Testis (tissue), 3 donors: Measurements from ENCODE around the gene DZANK1. TPM values are rescaled to one million over a fixed set of nuclear protein-coding genes. Genes with fewer than 3 reads are reported as not detected.
"Not testable (repeated sequence)": the region's sequence is repeated elsewhere in the genome, so short reads cannot be mapped to it uniquely, and the experiment has no call there.

Source experiments
- DNase-seq: peaks from one replicate; pipeline ENCODE4 v3.0.0-alpha.2; 2019
- H3K27ac ChIP-seq, 2 donors: fragments of 200-600 bp; sonication (generic); one replicate each; pipeline ENCODE4 v1.5.1; 2019
- H3K27me3 ChIP-seq: fragments of 200-600 bp; sonication (generic); one replicate; pipeline ENCODE4 v1.5.1; 2019
- H3K36me3 ChIP-seq: fragments of 200-600 bp; sonication (generic); one replicate; pipeline ENCODE4 v1.5.1; 2017; ENCODE audit warnings: low read depth; ENCODE audit errors: missing control alignments
- H3K4me1 ChIP-seq: fragments of 200-600 bp; sonication (generic); one replicate; pipeline ENCODE4 v1.5.1; 2019
- H3K4me3 ChIP-seq, 2 donors: fragments of 200-600 bp; sonication (generic); one replicate each; pipeline ENCODE4 v1.5.1; 2017 to 2019
- H3K9me3 ChIP-seq: fragments of 200-600 bp; sonication (generic); one replicate; pipeline ENCODE4 v1.5.1; 2017
- POLR2A ChIP-seq: fragments of 450-650 bp; IDR thresholded peaks from one replicate; pipeline ENCODE4 v1.6.1; 2017; ENCODE audit warnings: antibody characterized with exemption, mild to moderate bottlenecking, moderate library complexity
- WGBS, 2 donors: methylation state at CpG; one replicate each; pipeline ENCODE4 v1.1.5; 2018; 5-methylcytosine and 5-hydroxymethylcytosine counted together
- intact Hi-C: fragments of 100-400 bp; cut with DNase I; formaldehyde crosslinking; loops from one replicate; pipeline ENCODE4 v1.15.1; 2023; ENCODE audit warnings: low total_unique reads
- polyA plus RNA-seq: library from polyadenylated mRNA; stranded (reverse); fragments of 350-450 nt; fragmentation: Illumina TruSeq; extraction: RNeasy Lipid Tissue Mini Kit (QIAGEN cat#74804); gene quantifications from one replicate; pipeline ENCODE4 v1.2.3, GENCODE V29; 2014; ENCODE audit warnings: low read depth, low replicate concordance; ENCODE audit not compliant: insufficient read depth
- total RNA-seq, 2 donors: library from RNA; depleted of rRNA; stranded (reverse); fragments of >200 nt; gene quantifications; one replicate each; pipeline ENCODE4 v1.2.3, GENCODE V29; 2016
- TF ChIP-seq, protein P1 (sequence below), 3 experiments: fragments of 450-650 bp in 2 of 3; fragments of 200-600 bp in 1 of 3; sonication (generic) in 1 of 3; IDR thresholded peaks; one replicate each; pipeline ENCODE4 v1.5.1; 2016 to 2019; ENCODE audit warnings: antibody characterized with exemption in 3 of 3, mild to moderate bottlenecking in 2 of 3, moderate library complexity in 1 of 3

The DZANK1 gene
- total and polyA plus RNA-seq, 3 donors from 2014 or later: 10.2 to 12.1 (median 11.6) TPM

DNA sequence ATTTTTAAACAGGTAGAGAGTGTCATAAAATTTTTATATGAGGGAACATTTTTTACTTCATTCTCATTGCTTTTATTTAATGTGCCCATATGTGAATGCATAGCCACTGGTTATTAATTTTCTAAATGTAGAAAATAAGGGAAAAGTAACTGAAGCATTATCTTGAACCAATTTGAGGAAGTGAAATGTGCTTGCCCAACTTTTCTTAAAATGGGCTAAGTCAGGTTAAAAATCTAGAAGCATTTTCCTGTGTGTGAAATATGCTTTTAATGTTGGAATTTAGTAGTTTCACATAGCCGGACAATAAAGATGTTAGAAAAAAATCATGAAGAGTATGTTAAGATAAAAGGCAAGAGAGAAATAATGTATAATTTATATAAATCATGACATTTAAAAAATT is 44.7 kb upstream of the DZANK1 start:
- H3K27ac ChIP-seq: no peak overlapping the region
- no peak for DNase-seq
- TF ChIP-seq, protein P1, sequence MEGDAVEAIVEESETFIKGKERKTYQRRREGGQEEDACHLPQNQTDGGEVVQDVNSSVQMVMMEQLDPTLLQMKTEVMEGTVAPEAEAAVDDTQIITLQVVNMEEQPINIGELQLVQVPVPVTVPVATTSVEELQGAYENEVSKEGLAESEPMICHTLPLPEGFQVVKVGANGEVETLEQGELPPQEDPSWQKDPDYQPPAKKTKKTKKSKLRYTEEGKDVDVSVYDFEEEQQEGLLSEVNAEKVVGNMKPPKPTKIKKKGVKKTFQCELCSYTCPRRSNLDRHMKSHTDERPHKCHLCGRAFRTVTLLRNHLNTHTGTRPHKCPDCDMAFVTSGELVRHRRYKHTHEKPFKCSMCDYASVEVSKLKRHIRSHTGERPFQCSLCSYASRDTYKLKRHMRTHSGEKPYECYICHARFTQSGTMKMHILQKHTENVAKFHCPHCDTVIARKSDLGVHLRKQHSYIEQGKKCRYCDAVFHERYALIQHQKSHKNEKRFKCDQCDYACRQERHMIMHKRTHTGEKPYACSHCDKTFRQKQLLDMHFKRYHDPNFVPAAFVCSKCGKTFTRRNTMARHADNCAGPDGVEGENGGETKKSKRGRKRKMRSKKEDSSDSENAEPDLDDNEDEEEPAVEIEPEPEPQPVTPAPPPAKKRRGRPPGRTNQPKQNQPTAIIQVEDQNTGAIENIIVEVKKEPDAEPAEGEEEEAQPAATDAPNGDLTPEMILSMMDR (IDR thresholded peaks at IDR 0.05): no peak
- no peak for TF ChIP-seq POLR2A
- no peaks in the 10 kb centered on the region for H3K36me3 ChIP-seq
- peaks cover 4% of the 10 kb centered on the region for H3K4me1 ChIP-seq
- intact Hi-C loops: no loop called here
- 87 to 88% methylated on average over 1 of the region's 1 CpG for WGBS, 2 donors
- no peak overlapping the region for H3K4me3 ChIP-seq
- H3K9me3 ChIP-seq: no peaks in the 10 kb centered on the region
- H3K27me3 ChIP-seq: no peaks in the 10 kb centered on the region

DNA sequence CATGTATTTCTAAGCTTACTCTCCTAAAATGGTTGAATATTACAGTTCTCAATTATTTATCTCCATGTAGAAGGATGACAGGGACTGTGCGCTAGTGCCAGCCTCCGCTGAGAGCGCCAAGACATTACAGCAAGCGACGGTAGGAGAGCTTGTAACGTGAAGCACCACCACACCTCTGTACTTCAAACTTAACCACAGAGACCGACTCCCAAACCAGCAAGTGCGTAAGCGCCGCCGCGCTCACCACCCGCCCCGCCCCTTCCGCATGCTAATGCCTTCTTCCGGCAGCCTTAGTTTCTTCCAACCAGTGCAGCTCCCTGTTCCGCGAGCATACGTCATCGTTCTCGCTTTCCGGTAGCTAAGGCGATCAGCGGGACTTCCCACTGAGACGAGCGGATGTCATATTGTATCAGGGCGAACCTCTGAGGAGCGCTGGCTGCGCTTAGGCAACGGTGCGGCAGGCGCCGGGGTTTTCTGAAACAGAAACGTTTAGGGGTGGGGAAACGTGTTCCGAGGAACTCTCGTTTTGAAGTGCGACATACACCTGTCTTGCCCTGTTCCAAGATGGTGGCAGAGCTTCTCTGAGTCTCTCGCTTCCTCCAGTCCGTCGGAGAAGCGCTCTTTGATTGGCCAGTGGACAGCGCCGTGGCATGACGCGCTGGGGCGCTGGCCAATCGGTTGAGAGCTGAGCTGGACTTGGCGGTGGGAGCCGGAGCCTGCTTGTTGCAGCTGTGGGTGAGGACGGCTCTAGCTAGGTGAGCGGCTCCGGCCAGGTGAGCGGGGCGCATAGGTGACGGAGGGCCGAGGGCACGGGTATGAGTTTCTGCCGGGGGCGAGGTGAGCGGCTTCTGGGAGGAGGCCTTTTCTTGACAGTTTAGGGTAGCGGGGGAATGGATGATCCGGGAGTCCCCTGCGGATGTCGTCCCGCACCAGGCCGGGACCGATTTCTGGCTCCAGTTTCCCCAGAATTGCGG is 40.7 kb upstream of the DZANK1 start, which contains the start of gene SEC23B:
SEC23B (plus strand) TSS at position 723 of the 974 bp plus-strand sequence. CDS start 2,896 bp downstream, outside the sequence.
- Histone ChIP-seq H3K27ac (peak within 1 kb of the TSS; percentile 95), H3K36me3 (no peaks in the 10 kb centered on the region), H3K4me1 (peaks cover 4% of the 10 kb centered on the region), H3K27me3 (no peaks in the 10 kb centered on the region), H3K9me3 (no peaks in the 10 kb centered on the region), H3K4me3 (peak within 1 kb of the TSS; percentile 65 to 83)
- TF ChIP-seq, protein P1 (IDR thresholded peaks at IDR 0.05): no peak
- TF ChIP-seq POLR2A: peak; percentile 66
- DNase-seq: peak; percentile 98
- 0 to 1% methylated on average over 47 to 68 of the region's 69 CpGs for WGBS, 2 donors
- intact Hi-C loops: no loop called here

DNA sequence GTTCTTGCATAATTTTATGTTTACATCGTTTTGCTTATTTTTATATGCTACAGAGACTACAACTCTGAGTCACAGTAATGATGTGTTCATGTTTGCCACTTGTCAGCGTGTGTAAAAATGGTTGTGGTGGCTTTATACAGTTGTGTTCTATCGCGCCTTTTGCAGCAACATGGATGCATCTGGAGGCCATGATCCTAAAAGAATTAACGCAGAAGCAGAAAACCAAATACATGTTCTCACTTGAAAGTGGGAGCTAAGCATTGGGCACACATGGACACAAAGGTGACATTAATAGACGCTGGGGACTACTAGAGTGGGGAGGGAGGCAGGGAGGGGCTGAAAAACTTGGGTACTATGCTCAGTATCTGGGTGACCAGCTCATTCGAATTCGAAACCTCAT is 39.9 kb upstream of the DZANK1 start:
- intact Hi-C loops: no loop called here
- peak overlapping the region; percentile 95 for H3K27ac ChIP-seq

DNA sequence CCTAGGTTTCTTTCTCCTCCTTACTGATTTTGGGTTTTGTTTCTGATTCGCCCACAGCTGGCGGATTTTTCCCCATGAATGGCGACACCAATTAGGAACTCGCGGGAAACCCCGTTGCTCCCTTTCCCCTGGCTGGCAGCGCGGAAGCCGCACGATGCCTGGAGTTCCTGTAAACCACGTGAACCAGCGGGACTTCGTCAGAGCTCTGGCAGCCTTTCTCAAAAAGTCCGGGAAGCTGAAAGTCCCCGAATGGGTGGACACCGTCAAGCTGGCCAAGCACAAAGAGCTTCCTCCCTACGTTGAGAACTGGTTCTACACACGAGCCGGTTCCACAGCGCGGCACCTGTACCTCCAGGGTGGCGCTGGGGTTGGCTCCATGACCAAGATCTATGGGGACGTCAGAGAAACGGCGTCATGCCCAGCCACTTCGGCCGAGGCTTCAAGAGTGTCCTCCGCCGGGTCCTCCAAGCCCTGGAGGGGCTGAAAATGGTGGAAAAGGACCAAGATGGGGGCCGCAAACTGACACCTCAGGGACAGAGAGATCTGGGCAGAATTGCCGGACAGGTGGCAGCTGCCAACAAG is 37.7 kb upstream of the DZANK1 start:
- intact Hi-C loops: no loop called here
- Histone ChIP-seq H3K36me3 (no peaks in the 10 kb centered on the region), H3K27ac (no peak overlapping the region), H3K4me1 (peaks cover 4% of the 10 kb centered on the region), H3K27me3 (no peaks in the 10 kb centered on the region), H3K4me3 (peak overlapping the region in 1 of 2 donors; percentile 17), H3K9me3 (no peaks in the 10 kb centered on the region)
- WGBS, 2 donors: 34 to 47% methylated on average over 26 to 31 of the region's 31 CpGs
- DNase-seq: peak; percentile 40
- TF ChIP-seq, protein P1 (IDR thresholded peaks at IDR 0.05): no peak
- TF ChIP-seq POLR2A: no peak

More for the DNA sequence above, 39.9 kb upstream of the DZANK1 start:
- DNase-seq: no peak
- Histone ChIP-seq H3K27me3 (no peaks in the 10 kb centered on the region), H3K36me3 (no peaks in the 10 kb centered on the region), H3K4me1 (peaks cover 4% of the 10 kb centered on the region), H3K4me3 (peak overlapping the region; percentile 65 to 83), H3K9me3 (no peaks in the 10 kb centered on the region)
- TF ChIP-seq, protein P1 (IDR thresholded peaks at IDR 0.05): no peak
- TF ChIP-seq POLR2A: no peak
- 41 to 58% methylated on average over 8 of the region's 8 CpGs for WGBS, 2 donors

DNA sequence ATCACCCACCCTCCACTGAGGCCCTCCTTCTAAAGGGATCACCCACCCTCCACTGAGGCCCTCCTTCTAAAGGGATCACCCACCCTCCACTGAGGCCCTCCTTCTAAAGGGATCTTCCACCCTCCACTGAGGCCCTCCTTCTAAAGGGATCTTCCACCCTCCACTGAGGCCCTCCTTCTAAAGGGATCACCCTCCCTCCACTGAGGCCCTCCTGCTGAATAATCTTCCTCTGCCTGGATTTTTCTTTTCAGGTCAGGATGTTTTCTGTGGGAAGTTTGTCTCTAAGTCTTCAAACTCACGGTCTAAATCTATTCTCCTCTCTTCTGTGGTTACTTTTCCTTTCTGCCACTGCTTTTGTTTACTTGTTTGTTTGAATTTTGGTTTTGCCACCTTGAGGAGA is 34.8 kb upstream of the DZANK1 start:
- H3K4me3 ChIP-seq, H3K9me3 ChIP-seq, DNase-seq, H3K4me1 ChIP-seq, H3K27ac ChIP-seq, H3K27me3 ChIP-seq, H3K36me3 ChIP-seq, intact Hi-C loops: not testable (repeated sequence)
- WGBS, 2 donors: 88 to 89% methylated on average over 1 of the region's 1 CpG
